Ecto neural progenitor cell (in vitro differentiated cells): ENCODE measurements around the gene VPS9D1.
A peak's percentile ranks its signal among the peaks of the same experiment; 100 is the strongest.
"Not testable (repeated sequence)": the region's sequence is repeated elsewhere in the genome, so short reads cannot be mapped to it uniquely, and the experiment has no call there.

Experiments used
- DNase-seq: peaks from one replicate; pipeline ENCODE4 v3.0.0-alpha.2; 2018; ENCODE audit warnings: low spot score

Gene VPS9D1

GRCh38 chr16:89664238-89664637, 56.5 kb downstream of the VPS9D1 start:
- not testable (repeated sequence) for DNase-seq

GRCh38 chr16:89661215-89661614, 59.5 kb downstream of the VPS9D1 start:
- DNase-seq: no peak

- no peak for DNase-seq
Measured at GRCh38 chr16:89660146-89660545, 60.6 kb downstream of the VPS9D1 start.

- no peak for DNase-seq
Measured at GRCh38 chr16:89658221-89658879, 62.3 kb downstream of the VPS9D1 start.

GRCh38 chr16:89657442-89658220, 63.1 kb downstream of the VPS9D1 start, which contains the start of the genes CHMP1A and SPATA33:
TSS of gene CHMP1A (minus strand) at chr16:89657708. CDS start at chr16:89657588, 120 bp downstream.
TSS of gene SPATA33 (plus strand) at chr16:89657836. CDS start at chr16:89657912, 76 bp downstream.
- peak; percentile 95 for DNase-seq
